ENCODE data around the gene RPH3AL.

Gene RPH3AL

GRCh38 chr17:307295-307691 is 45.3 kb downstream of the RPH3AL start:
- H3K4me3 ChIP-seq (ENCODE audit: low read depth, low read length): no peak overlapping the region
- no peak for TF ChIP-seq CTCF (IDR thresholded peaks at IDR 0.05; ENCODE audit: borderline replicate concordance, insufficient read depth, low read depth, low read length)

- no peak overlapping the region for H3K4me3 ChIP-seq (ENCODE audit: low read depth, low read length)
These were observed 45.9 kb downstream of the RPH3AL start for GRCh38 chr17:306536-307294.

GRCh38 chr17:306116-306515 is 46.5 kb downstream of the RPH3AL start:
- TF ChIP-seq CTCF (IDR thresholded peaks at IDR 0.05; ENCODE audit: borderline replicate concordance, insufficient read depth, low read depth, low read length): no peak
- no peak overlapping the region for H3K4me3 ChIP-seq (ENCODE audit: low read depth, low read length)

More at GRCh38 chr17:306536-307294, 45.9 kb downstream of the RPH3AL start:
- no peak for TF ChIP-seq CTCF (IDR thresholded peaks at IDR 0.05; ENCODE audit: borderline replicate concordance, insufficient read depth, low read depth, low read length)

- H3K4me3 ChIP-seq (ENCODE audit: low read depth, low read length): no peak overlapping the region
- no peak for TF ChIP-seq CTCF (IDR thresholded peaks at IDR 0.05; ENCODE audit: borderline replicate concordance, insufficient read depth, low read depth, low read length)
These were observed 47.3 kb downstream of the RPH3AL start for GRCh38 chr17:305090-305976.

- no peak overlapping the region for H3K4me3 ChIP-seq (ENCODE audit: low read depth, low read length)
- no peak for TF ChIP-seq CTCF (IDR thresholded peaks at IDR 0.05; ENCODE audit: borderline replicate concordance, insufficient read depth, low read depth, low read length)
These were observed 48.1 kb downstream of the RPH3AL start for GRCh38 chr17:304461-304860.

- no peak for TF ChIP-seq CTCF (IDR thresholded peaks at IDR 0.05; ENCODE audit: borderline replicate concordance, insufficient read depth, low read depth, low read length)
- no peak overlapping the region for H3K4me3 ChIP-seq (ENCODE audit: low read depth, low read length)
These were observed 49.4 kb downstream of the RPH3AL start for GRCh38 chr17:303168-303567.
